Stimulated activated CD4-positive, alpha-beta T cell treated with anti-CD3 and anti-CD28 coated beads, Interleukin-2, amount 100 ng/mL, for 24 hours (primary cell): ENCODE results near the gene TUBA4A.
A peak's percentile ranks its signal among the peaks of the same experiment; 100 is the strongest.
"Not testable (repeated sequence)": the region's sequence is repeated elsewhere in the genome, so short reads cannot be mapped to it uniquely, and the experiment has no call there.

ENCODE experiments used
- DNase-seq, 2 donors: peaks; one replicate each; pipeline ENCODE4 v3.0.0-alpha.2; 2020

The TUBA4A gene

DNA sequence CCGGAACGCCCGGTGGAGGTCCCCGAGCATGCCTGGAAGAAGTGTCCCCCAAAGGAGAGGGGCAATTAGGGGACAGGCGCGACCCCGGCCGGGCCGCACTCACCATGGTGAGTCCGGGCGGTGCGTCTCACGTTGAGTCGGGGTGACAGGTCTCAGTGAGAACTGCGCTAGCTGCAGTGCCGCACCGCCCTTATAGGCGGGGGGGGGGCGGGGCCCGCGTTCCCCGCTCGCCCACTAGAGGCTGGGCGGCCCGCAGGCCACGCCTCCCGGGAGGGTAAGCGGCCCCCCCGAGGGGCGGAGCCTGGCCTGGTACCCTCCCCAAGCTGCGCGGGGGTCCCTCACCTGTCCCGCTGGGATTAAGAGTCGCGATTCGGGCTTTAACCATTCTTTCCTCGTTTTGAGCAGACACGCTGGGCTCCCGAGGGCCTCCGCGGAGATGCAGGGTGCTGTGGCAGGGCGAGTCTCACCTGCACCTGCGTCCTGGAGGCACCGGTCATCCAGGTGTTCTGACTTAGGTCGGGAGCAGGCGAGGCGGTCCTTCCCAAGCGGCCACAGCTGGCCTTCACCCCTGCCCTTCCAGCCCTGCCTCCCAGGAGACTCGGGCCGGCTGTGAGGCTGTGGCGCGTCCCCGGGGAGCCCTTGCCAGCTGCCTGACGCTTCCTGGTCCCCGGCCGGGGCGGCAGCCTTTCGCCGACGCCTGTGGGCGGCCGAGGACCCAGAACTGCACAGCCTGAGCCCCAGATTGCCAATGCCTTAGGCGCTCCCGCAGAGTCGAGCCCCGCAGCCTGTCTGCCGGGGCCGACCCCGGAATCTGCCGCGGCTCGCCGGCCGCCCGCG, at the start of gene TUBA4A:
Gene TUBA4A (minus strand): TSS at position 166 of the 837 bp plus-strand sequence. CDS start 60 bp downstream, at position 106.
- DNase-seq = peak; percentile 91 to 92

DNA sequence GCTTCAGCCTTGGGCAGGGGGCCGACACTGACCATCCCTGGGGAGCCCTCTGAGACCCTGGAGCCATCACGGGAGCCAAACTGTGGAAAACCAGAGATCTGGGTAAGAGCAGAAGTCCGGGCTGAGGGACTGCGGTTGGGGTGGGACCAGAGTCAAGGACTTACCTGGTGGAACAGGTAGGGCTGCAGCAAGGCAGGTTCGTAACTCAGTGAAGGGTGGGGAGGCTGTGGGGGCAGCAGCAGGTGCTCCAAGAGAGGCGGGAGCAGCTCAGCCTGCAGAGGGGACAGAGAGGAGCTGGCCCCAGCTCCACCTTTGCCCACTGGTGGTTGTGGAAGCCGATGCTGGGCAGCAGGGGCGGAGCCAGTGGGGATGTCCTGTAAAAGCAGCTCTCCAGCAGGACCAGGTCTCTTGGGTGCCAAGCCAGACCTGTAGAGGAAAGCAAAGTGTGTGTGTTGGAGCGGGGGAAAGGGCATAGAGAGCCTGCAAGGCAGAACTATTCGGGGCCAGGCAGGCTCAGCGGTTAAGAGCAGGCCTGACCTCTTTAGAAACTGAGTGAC, 48.8 kb upstream of the TUBA4A start:
- no peak for DNase-seq

DNA sequence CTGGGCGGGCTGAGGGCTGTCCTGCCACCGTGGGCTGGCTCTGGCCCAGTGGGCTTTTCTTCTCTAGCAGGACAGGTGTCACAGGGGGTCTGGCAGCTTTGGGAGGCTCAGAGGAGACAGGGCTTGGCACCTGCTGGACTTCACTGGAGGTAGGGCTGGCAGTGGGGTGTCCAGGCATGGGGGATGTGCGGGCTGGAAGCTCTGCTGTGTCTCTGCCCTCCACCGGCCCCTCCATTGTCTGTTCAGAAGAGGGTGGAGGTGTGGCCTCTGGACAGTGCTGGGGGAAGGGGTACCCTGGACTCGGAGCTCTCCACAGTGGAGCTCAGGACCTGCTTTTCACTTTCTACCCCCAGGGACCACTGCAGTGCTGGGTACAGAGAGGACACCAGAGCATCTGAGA, 46.3 kb upstream of the TUBA4A start:
- DNase-seq = no peak

DNA sequence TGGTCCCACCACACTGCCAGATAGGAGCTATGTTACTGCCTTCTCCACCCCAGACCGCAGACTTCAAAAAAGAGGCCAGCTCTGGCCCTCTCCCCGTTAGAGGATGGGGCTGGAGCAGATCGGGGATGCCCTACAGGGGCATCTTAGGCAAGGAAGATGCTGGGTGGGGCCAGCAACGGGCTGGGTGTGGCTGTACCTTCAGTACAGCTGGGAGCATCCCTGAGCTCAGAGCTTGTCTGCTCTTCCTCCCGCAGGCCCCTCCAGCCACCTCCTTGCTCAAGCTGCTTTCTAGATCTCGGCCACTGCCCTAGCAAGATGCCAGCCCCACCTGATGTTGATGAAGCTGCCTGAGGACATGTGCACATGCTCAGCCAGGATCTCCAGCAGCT, 45.6 kb upstream of the TUBA4A start:
- no peak for DNase-seq

DNA sequence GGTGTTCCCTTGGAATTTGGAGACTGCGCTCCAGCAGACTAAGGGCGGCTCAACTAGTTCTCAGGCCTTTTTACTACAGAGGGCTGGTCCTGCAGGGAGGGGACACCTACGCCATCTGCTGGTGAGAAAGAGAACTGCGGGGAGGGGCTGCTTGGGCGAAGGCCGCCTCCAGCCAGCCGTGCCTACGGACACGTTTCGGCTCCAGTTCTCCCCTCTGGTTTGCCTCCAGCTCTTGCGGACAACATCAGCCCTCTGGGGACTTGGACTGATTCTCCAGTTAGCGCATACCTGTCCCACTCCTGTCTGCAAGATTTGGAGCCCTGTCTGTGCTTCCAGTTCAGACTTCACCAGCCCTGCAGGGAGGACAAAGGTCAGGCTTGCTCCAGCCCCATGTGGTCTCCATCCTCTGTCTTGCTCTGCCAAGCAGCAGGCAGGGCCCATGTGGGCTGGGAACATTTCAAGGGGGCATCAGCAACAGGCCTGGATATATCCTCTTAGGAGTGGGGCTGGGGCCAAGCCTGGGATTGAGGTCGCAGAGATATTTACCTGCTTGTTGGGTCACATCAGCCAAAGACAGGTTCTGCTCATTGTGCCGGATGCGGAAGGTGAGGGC, 45.1 kb upstream of the TUBA4A start:
- peak; percentile 95 for DNase-seq

DNA sequence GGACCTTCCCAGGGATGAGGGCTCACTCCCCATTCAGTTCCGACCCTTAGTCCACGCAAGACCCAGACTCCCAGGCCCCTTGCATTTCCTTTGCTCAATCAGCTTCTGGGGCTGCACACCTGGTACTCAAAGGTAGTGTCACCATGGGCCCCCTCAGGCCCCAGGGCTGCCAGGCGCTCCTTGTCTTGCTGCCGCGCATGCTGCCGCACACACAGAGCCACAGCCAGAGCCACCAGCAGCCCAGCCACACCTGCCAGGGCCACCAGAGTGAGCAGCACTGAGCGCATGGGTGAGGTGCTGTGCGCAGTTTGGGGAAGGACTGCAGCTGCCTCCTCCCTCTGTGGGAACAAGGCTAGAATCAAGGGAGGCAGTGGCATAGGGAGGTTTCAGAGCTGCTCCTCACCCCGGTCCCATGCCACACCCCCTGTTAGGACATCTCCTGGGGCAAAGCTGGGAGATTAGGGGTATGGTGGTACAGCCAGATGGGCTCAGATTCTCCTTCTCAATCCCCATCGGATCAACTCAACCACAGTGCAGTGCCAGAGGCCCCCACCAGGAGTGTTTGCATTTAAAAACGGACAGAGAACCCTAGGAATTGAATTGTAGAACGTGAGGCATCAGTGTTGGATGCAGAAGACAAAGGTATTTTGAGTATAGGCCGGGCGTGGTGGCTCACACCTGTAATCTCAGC, 44.2 kb upstream of the TUBA4A start:
- no peak for DNase-seq

DNA sequence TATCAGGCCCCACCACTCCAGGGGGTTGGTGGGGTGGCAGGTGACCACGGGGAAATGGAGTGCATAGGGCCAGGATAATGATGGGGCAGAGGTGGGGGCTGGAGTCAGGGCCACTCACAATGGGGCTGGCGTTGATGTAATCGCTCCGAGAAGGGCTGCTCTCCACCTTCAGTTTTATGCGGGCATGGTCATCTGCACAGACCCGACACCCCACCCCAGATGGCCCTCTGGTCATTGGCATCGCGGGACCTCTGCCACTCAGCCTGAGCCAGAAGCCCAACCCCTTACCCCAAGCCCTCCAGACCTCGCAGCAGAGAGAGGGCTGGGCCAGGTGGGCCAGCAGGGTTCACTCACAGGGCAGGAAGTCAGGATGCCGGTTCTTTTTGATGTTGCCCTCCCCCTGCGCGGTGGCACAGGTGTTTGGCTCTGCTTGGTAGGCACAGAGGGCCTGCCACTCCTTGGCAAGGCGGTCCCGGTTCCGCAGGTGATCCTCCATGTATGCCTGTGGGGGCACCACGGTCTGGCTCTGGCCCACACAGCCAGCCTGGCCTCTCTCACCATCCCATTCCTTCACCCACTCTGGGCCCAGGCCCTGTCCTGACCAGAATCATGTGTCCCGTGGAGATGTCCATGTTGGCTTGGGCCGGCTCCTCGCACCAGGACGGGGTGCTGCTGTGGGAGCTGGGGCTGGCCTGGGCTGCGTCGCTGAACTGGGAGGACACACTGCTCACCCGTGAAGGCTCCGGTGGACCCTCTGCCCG, 43.1 kb upstream of the TUBA4A start:
- DNase-seq = no peak

DNA sequence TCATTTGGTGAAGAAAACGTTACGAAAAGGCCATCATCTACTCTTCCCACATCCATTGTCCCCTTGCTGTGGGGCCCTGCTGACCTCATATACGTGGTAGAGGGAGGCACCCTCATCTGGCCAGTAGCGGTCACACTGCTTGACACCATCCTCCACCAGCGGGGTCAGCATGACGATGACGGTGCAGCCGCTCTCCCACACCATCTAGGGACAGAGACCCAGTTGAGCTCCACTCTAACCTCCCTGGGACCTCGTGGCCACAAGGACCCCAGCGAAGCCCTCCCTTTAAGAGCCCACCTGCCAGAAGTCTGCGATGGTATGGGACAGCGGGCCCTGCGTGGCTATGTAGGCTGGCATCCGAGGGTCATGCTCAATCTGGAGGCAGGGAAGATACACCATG, 42.4 kb upstream of the TUBA4A start:
- no peak for DNase-seq

DNA sequence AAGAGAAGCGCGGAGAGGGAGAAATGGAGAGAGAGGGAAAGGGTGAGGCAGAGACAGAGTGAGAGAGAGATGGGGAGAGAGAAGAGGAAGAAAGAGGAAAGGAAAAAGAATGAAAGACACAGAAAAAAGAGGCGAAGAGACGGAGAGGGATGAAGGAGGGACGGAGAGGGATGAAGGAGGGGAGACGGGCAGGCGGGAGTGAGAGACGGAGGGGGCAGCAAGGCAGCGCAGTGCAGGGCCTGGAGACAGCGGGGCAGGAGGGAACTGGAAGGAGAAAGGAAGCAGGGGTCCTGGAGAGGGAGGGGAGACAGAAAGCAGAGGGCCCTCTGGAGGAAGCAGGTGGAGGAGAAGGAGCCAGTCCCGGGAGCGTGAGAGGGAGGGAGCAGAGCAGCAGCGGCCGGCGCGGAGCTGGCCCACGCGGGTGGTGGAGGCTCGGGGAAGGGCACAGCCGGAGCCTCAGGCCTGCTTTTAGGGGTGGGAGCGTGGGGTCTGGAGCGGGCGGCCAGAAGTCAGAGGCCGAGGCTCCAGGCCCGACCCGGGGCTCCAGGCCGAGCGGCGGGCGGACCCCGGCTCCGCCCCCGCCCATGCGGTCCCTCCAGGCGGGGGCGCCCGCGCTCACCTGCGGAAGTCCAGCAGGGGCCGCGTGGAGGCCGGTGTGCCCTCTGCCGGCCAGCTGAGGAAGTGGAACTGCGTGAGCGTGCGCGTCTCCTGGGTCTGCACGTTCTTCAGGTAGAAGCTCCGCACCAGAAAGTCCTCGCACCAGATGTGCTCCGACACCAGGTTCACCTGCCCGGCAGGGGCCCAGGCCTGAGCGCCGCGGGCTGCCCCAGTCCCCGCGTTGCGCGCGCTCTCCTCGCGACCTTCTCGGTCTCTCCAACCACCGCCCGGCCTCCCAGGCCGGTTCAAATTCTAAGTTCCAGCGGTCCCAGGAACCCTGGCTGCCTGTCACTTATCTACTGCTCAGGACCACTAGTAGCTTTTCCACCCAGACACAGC, 40.9 kb upstream of the TUBA4A start:
- DNase-seq = peak; percentile 90 to 92

DNA sequence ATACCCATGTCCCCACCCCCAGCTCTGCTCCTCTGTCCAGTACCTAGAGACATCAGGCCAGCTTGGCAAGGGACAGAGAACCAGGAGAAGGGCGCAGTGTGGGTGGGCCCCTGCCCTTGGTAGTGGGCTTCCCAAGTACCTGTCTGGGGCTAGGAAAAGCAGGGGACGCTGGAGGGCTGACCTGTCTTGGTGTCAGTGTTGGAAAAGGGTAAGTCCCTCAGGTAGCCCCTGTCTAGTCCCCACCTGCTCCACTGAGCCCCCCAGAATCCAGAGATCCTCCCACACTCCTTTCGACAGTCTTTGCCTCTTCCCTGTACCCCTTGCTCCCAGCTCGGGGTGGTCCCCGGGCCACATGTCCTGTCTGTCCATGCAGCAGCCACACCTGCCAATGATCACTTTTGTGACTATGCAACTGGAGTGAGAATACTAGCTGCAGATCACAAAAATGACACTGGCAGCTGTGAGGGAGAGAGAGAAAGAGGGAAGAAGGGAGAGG, 40.1 kb upstream of the TUBA4A start:
- DNase-seq = no peak

DNA sequence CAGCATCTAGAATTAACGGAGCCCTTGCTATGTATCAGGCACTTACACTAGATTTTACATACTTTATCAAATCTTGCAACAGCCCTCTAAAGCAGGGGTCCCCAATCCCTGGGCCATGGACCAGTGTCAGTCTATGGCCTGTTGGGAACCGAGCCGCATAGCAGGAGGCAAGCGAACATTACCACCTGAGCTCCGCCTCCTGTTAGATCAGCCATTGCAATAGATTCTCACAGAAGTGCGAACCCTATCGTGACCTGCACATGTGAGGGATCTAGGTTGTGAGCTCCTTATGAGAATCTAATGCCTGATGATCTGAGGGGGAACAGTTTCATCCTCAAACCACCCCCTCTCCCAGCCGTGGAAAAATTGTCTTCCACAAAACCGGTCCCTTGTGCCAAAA, 38.9 kb upstream of the TUBA4A start:
- DNase-seq = no peak

DNA sequence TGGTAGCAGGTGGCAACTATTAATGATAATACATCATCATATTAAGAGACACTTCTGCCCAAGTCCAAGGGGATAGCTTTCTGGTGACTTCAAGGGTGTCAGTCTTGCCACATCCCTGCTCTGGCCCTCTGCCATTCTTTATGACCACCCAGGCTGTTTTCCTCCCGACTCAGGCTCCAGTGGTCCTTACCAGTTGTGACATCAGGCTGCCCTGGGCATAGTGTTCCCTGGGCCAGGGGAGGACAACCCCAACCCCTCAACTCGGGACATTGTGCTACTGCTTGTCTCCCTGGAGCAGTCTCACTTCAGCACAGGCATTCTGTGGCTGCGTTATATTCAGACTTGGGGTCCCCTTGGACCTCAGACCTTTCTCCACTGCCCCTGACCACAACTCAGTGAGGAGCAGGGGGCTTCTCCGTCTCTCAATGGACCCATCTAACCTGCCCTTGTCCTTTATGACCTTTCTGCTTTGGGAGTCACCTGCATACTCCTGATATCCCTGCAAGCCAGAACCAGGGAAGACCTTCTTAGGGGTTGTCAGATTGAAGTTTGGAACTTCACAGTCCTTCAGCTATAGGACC, 38.3 kb upstream of the TUBA4A start:
- no peak for DNase-seq

DNA sequence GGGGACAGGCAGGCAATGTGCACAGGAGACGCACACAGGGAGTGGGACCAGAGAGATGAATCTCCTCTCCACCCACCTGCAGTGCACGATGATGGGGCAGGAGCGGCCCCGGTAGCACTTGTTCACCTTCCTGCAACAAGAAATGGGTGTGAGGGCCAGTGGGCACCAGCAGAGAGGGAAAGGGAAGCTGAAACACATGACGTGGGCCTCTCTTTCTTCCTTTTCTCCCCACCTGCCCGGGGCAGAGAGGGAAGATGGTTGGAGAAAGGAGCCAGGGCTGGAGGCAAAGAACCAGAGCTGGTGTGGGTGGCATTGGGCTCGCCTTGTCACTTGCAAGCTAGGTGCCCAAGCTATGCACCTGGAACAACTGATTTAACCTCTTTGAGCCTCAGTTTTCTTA, 37.7 kb upstream of the TUBA4A start:
- DNase-seq = no peak

DNA sequence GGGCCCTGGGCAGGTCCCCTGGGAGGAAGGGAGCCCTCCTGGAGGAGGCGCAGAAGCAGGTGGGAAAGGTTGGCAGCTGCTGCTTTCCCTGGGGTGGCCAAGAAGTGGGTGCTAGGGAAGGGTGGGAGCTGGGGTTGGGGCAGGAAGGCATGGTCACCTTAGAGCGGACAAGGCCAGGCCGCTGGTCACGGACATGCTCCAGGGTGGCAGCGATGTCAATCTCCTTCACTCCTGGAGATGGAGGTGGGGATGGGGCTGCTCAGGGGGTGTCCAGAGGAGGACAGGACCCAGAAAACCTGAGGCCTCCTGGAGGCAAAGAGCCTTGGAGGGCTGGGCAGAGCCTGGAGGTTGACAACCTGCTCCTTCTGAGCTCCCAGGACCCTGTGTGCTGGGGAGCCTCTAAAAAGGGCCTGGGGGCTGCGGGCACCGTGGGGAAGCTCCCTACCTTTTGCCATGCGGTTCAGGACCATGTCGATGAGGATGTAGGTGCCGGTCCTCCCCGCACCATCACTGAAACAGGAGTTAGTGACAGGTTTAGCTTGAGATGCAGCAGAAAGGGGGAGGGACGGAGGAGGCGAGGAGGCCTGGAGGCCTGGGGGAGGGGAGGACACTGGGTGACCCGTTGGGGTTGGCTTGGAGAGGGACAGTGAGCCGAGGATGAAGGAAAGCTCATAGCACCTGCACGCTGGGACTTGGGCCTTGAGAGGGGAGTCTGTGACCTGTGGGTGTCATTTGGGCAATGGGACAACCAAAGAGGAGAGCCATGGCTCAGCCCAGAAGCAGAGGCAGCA, 36.9 kb upstream of the TUBA4A start:
- DNase-seq = no peak

DNA sequence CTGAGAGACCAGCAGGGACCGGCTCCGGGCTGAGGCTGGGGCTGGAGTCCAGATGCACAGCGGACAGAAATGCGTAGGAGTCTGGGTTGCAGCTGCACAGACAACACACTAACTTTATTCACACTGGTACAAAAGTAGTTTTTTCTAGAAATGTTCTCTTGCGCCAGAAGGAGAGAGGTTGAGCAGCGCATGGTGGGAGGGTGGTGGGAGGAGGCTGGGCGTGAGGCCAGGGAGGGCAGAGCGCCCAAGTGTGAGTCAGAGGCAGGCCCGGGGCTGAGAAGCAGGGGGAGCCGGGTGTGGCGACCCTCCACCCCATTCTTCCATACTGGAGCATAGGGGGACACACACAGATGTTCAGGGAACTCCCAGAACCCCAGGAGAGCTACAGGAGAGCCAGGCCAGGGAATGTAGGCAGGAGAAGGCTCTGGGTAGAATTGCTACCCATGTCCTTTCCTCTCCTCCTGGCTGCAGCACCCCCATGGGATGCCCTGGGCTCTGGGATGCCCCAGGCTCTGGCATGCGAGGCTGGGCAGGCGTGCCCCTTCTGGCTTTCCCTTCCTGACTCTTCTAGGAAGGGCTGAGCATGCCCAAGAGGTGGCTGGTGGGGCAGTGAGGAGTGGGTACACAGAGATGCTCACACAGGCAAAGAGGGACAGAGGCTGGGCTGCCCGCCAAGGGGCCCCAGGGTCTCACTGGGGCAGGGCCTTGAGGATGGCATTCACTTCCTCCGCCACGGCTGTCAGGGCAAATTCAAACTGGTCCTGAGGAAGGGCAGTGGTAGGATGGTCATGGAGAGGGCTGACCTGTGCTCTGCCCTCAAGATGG, 36.0 kb upstream of the TUBA4A start:
- no peak for DNase-seq

DNA sequence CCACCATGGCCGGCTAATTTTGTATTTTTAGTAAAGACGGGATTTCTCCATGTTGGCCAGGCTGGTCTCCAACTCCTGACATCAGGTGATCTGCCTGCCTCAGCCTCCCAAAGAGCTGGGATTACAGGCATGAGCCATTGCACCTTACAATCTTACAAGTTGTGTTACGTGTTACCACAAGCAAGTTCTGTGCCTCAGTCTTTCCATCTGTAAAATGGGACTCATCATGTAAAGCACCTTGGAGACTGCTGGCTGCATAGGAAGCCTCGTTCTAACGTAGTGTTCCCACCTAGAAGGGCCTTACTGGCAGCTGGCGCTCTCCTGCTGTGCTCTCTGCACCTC, 35.4 kb upstream of the TUBA4A start:
- DNase-seq = no peak

DNA sequence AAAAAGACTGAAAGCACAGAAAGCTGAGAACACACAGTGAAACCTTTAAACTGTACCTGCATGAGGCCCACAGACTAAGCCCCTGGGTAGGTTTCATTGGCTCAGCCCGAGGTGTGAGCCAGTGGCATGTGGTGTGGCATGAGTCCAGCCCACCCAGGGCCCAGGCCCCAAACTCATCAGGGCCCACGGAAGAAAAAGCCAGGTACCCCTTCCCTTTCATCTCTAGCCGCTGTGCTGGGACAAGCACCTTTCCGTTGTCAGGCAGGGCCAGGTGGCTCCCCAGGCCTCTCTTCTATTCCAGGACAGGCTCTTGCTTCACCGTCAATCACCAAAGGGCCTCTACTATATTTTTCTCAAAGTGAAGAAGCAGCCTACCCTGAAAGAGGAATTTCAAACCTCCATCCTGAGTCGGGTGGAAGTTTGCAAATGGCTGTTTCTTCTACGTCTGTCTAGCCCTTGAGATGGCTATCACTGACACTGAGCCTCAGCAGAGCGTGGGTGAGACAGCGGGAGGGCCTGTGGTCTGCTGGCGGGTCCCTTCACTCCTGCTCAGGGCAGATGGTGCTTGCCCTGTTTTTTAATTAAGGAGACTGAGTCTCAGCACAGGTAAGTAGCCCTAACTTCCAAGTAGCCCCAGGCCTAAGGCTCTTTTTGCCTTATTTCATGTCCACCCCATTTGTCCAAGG, 34.0 kb upstream of the TUBA4A start:
- no peak for DNase-seq

DNA sequence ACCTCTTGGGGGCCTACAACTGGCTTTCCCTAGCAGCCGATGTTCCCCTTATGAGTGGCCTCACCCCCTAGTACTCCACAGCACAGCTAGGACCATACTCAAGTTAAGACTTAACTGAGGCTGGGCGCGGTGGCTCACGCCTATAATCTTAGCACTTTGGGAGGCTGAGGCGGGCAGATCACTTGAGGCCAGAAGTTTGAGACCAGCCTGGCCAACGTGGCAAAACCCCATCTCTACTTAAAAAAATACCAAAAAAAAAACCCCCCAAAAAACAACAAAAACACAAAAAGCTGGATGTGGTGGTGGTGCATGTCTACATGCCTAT, 33.4 kb upstream of the TUBA4A start:
- not testable (repeated sequence) for DNase-seq
